COLO668 (cell line): Measurements from ENCODE around the gene RNF224.

Experiments used
- DNase-seq: peaks from one replicate; lab custom pipeline; 2025; ENCODE audit not compliant: unreplicated experiment; lab: John Stamatoyannopoulos, UW

RNF224 gene

GRCh38 chr9:137251490-137252268, 24.4 kb downstream of the RNF224 start:
- DNase-seq: no peak

GRCh38 chr9:137252555-137253506, 25.5 kb downstream of the RNF224 start:
- DNase-seq: peak; percentile 82

- peak; percentile 32 for DNase-seq
Observed at GRCh38 chr9:137253717-137254623, 26.7 kb downstream of the RNF224 start.

- peak; percentile 93 for DNase-seq
Observed at GRCh38 chr9:137254624-137255447, 27.5 kb downstream of the RNF224 start, which contains the start of gene NELFB. NELFB (plus strand) TSS chr9:137255327.

GRCh38 chr9:137255448-137256114, 28.3 kb downstream of the RNF224 start:
- DNase-seq: peak; percentile 80

- no peak for DNase-seq
Observed at GRCh38 chr9:137256362-137256761, 29.1 kb downstream of the RNF224 start.

GRCh38 chr9:137256856-137257255, 29.6 kb downstream of the RNF224 start:
- DNase-seq: no peak

- DNase-seq: peak; percentile 16
Observed at GRCh38 chr9:137262173-137262908, 35.0 kb downstream of the RNF224 start.

GRCh38 chr9:137262909-137263285, 35.6 kb downstream of the RNF224 start:
- DNase-seq: no peak

- no peak for DNase-seq
Observed at GRCh38 chr9:137263506-137263905, 36.2 kb downstream of the RNF224 start.

- DNase-seq: no peak
Observed at GRCh38 chr9:137264067-137264466, 36.8 kb downstream of the RNF224 start.

GRCh38 chr9:137265496-137266161, 38.3 kb downstream of the RNF224 start:
- DNase-seq: no peak

GRCh38 chr9:137266162-137266527, 38.8 kb downstream of the RNF224 start:
- DNase-seq: no peak

- DNase-seq: no peak
Observed at GRCh38 chr9:137266585-137267453, 39.5 kb downstream of the RNF224 start.

GRCh38 chr9:137267933-137268355, 40.6 kb downstream of the RNF224 start:
- no peak for DNase-seq

- DNase-seq: peak; percentile 63
Observed at GRCh38 chr9:137268538-137269201, 41.4 kb downstream of the RNF224 start.
